BJ (cell line): ENCODE data around the gene METAP1. TPM values are rescaled to one million over a fixed set of nuclear protein-coding genes. Genes with fewer than 3 reads are reported as not detected.

ENCODE experiments used
- CTCF ChIA-PET: fragments of 350-600 bp; formaldehyde crosslinking; extraction: SDS; loops from one replicate; lab custom pipeline; 2021; ENCODE audit warnings: antibody characterized with exemption, inconsistent platforms; lab: Yijun Ruan, JAX
- POLR2A ChIA-PET: fragments of 300-600 bp; sonication (Branson Sonifier 250); formaldehyde crosslinking; extraction: SDS; loops from one replicate; lab custom pipeline; 2021; ENCODE audit warnings: antibody characterized with exemption; lab: Charles Lee
- DNase-seq: peaks from one replicate; pipeline ENCODE4 v3.0.0-alpha.2; 2011; ENCODE audit warnings: low read depth
- H3K27me3 ChIP-seq: 2 replicates; pipeline ENCODE4 v1.6.0; 2011; ENCODE audit warnings: low read length; ENCODE audit not compliant: control insufficient read depth, insufficient read depth
- H3K36me3 ChIP-seq: 2 replicates; pipeline ENCODE4 v1.5.1; 2011; ENCODE audit warnings: low read length; ENCODE audit not compliant: control insufficient read depth, insufficient read depth
- H3K4me3 ChIP-seq: 2 replicates; pipeline ENCODE4 v1.5.1; 2011; ENCODE audit warnings: low read depth, mild to moderate bottlenecking, control low read depth, low read length
- polyA plus RNA-seq: library from polyadenylated mRNA; depleted of rRNA; stranded (reverse); fragments of >200 nt; gene quantifications from 2 replicates; pipeline ENCODE4 v1.2.3, GENCODE V29; 2011
- TF ChIP-seq, protein P1 (sequence below): IDR thresholded peaks from 2 replicates; pipeline ENCODE4 v1.5.1; 2011; ENCODE audit warnings: low read depth, mild to moderate bottlenecking, control low read depth, inconsistent platforms, low read length, moderate library complexity; ENCODE audit not compliant: insufficient read depth

The METAP1 gene
- polyA plus RNA-seq, 1 experiment, result 50.2 TPM

DNA sequence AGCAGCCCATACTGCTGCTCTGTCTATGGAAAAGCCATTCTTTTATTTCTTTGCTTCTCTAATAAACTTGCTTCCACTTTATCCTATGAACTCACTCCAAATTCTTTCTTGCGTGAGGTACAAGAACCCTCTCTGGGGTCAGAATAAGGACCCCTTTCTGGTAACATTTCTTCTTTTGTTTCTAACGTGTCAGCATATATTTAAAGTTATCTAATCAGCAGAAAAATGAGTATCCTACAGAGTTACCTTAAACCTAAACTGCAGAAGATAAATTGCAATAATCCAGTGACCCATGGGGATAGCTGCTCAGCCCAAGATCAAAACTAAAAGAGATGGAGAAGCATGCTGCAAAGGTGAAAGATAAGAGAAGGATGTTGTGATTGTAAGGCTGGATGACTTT is 89.1 kb downstream of the METAP1 start:
- Histone ChIP-seq H3K27me3 (no peaks in the 10 kb centered on the region), H3K4me3 (no peak overlapping the region), H3K36me3 (peaks cover 22% of the 10 kb centered on the region)
- ChIA-PET CTCF (interaction anchor here (1.1 kb wide), 1 partner anchor 11 kb away, joined by 3 read pairs; no protein-coding TSS in a partner anchor), POLR2A (no interaction called here)
- TF ChIP-seq, protein P1, sequence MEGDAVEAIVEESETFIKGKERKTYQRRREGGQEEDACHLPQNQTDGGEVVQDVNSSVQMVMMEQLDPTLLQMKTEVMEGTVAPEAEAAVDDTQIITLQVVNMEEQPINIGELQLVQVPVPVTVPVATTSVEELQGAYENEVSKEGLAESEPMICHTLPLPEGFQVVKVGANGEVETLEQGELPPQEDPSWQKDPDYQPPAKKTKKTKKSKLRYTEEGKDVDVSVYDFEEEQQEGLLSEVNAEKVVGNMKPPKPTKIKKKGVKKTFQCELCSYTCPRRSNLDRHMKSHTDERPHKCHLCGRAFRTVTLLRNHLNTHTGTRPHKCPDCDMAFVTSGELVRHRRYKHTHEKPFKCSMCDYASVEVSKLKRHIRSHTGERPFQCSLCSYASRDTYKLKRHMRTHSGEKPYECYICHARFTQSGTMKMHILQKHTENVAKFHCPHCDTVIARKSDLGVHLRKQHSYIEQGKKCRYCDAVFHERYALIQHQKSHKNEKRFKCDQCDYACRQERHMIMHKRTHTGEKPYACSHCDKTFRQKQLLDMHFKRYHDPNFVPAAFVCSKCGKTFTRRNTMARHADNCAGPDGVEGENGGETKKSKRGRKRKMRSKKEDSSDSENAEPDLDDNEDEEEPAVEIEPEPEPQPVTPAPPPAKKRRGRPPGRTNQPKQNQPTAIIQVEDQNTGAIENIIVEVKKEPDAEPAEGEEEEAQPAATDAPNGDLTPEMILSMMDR, result no peak
- DNase-seq, result no peak

DNA sequence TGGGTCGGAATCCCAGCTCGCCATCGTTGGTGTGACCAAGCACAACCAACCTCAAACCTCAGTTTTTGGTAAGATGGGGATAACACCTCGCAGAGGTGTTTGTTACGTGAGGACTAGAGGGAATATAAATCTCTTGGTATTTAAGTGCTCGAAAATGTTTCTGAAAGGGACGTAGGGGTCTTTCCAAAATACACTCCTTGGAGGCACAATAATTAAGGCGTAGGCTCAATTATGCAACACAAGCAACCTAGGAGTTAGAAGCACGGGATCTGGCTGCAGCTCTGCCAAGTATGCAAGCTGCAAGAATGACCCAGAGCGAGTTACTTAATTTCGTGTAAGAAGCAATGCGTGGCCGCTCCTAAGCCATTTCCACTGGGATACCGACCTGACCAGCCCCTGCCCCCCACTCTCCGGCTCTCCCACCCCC is 92.5 kb downstream of the METAP1 start:
- peaks cover 11% of the 10 kb centered on the region for H3K36me3 ChIP-seq
- TF ChIP-seq, protein P1, result no peak
- H3K4me3 ChIP-seq, result peak overlapping the region; percentile 95
- POLR2A ChIA-PET, result interaction anchor here (0.6 kb wide), 3 partner anchors 14 to 371 kb away, joined by 3 to 4 read pairs (median 3); no protein-coding TSS in a partner anchor
- no peaks in the 10 kb centered on the region for H3K27me3 ChIP-seq
- CTCF ChIA-PET, result interaction anchor here (1.1 kb wide), 1 partner anchor 16 kb away, joined by 3 read pairs; no protein-coding TSS in a partner anchor
- DNase-seq, result peak; percentile 55

DNA sequence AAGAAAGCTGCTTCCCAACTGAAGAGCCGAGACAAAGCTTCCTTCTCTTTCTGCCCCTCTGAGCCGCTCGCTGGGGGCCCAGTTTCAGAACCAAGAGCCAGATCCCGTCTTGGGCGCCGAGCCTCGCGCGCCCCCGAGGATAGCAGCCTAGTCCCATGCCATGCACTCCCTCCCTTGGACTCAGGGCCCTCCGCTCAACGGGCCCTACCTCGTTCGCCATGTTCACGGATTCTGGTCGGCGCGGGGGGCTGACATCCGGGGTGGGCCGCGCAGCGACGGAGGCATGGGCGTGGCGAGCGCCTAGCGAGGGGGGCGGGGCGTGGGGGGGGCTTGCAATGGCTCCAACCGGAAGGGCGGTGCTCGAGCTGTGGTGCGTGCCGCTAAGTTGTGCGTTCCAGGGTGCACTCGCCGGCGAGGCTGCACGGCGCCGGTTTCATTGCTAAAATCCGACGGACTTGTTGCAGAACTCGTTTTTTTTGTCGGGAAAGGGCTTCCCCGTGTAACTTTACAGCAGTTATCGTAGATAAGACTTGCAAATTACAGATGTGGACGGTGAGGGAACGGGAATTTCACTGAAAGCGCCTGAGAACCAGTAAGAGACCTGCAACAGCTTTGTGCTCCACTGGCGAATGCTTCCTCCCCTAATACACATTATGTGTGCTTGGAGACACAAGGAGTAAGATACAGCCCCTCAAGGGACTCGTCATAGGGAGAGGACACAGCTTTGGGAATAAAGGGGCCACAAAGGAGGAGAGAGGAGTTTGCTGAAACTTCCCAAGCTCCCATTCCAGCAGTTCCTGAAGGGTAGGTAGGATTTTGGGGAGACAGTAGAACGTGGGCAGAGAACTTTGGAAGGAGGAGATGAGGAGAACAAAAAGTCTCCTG is 93.2 kb downstream of the METAP1 start, which contains the start of gene ADH5:
TSS of gene ADH5 (minus strand) at position 308 of the 885 bp plus-strand sequence. CDS start at position 220, 88 bp downstream.
- no peak for DNase-seq
- TF ChIP-seq, protein P1, result no peak
- ChIA-PET CTCF (interaction anchor here (1.0 to 1.3 kb wide), 3 partner anchors 16 to 93 kb away, joined by 3 read pairs; partner anchors contain the start of gene METAP1), POLR2A (interaction anchor here (0.5 to 0.6 kb wide), 4 partner anchors 15 to 370 kb away, joined by 3 to 4 read pairs (median 3); partner anchors contain the start of gene METAP1)
- Histone ChIP-seq H3K36me3 (peaks cover 11% of the 10 kb centered on the region), H3K27me3 (no peaks in the 10 kb centered on the region), H3K4me3 (peak within 1 kb of the TSS; percentile 95)

DNA sequence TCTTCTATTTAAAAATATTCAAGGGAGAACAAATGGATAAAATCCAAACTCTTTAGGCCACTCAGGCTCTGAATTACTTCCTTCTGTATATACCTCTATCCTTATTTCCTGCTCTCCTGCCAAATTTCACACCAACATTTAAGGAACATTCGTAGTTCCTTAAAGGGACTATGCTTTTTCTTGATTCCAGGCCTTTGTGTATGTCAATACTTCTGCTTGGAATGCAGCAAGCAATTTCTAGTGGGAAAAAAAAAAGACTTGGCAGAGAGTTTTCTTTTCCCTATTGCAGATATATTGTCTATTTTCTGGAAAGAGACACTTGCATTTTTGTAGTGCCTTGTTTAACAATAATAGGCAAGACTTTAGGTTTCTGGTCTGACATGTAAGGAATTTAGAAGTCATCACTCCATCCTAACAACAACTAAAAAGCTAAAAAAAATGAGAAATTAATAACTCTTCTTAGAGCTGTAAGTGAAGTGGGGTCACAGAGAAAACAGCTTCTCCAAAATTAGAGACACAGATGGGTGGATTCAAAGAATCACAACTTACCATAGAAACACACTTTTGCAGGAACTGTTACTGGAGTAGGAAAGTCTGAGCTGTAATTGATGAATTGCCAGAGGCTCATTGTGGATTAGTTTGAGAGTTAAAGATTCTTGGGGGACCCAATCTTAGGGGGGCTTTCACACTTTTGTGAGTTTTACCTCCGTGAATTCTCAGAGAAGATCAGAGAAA is 95.1 kb downstream of the METAP1 start:
- TF ChIP-seq, protein P1, result no peak
- no peak for DNase-seq
- POLR2A ChIA-PET, result interaction anchor here (0.5 to 0.7 kb wide), 2 partner anchors 125 to 160 kb away, joined by 3 to 4 read pairs; no protein-coding TSS in a partner anchor
- H3K4me3 ChIP-seq, result peak overlapping the region; percentile 95
- peaks cover under 1% of the 10 kb centered on the region; the same call in 1 of the 2 replicates for H3K36me3 ChIP-seq
- H3K27me3 ChIP-seq, result no peaks in the 10 kb centered on the region
- CTCF ChIA-PET, result interaction anchor here (0.6 to 1.0 kb wide), 2 partner anchors 372 to 1897 kb away, joined by 5 to 6 read pairs; no protein-coding TSS in a partner anchor
